ENCODE results near the gene PHACTR3.

DNA sequence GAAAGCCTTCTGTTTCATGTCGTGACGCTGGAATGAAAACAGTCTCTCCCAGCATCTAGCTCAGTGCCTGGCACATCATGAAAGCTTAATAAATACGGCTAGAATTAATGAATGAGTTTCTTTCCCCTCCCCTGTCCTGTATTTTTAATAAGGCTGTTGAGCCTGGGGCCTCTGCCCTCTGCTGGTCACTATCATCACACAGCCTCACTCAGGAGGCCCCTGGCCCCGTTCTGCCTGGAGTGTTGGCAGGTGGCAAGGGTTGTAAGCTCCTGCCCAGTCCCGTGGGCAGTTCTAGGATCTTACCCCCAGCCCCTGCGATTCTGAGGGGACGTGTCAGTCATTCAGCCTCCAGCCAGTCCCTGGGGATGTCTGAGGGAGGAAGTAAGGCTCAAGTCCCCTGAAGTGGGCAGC is 41.4 kb downstream of the PHACTR3 start:
- TF ChIP-seq, protein P1, sequence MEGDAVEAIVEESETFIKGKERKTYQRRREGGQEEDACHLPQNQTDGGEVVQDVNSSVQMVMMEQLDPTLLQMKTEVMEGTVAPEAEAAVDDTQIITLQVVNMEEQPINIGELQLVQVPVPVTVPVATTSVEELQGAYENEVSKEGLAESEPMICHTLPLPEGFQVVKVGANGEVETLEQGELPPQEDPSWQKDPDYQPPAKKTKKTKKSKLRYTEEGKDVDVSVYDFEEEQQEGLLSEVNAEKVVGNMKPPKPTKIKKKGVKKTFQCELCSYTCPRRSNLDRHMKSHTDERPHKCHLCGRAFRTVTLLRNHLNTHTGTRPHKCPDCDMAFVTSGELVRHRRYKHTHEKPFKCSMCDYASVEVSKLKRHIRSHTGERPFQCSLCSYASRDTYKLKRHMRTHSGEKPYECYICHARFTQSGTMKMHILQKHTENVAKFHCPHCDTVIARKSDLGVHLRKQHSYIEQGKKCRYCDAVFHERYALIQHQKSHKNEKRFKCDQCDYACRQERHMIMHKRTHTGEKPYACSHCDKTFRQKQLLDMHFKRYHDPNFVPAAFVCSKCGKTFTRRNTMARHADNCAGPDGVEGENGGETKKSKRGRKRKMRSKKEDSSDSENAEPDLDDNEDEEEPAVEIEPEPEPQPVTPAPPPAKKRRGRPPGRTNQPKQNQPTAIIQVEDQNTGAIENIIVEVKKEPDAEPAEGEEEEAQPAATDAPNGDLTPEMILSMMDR (conservative IDR thresholded peaks at IDR 0.05 in 1 of 2, IDR thresholded peaks at IDR 0.05 in 1 of 2; ENCODE audit: low read depth in 1 of 2, low read length in 2 of 2): no peak
- no peak for TF ChIP-seq EZH2 (IDR thresholded peaks at IDR 0.05; ENCODE audit: low read length, missing control alignments)
